PC-9 (cell line): Measurements from ENCODE around the gene NSL1. TPM values are rescaled to one million over a fixed set of nuclear protein-coding genes. Genes with fewer than 3 reads are reported as not detected.

ENCODE experiments used
- BruUV-seq: library from RNA; stranded (reverse); fragments of 400-500 nt; replicated peaks from 2 replicates; lab custom pipeline; 2021; lab: Mats Ljungman, UMichigan
- CTCF ChIA-PET: fragments of 300-600 bp; sonication (Branson Sonifier 250); formaldehyde crosslinking; loops from one replicate; lab custom pipeline; 2022; ENCODE audit warnings: antibody characterized with exemption; lab: Charles Lee
- POLR2A ChIA-PET: fragments of 300-600 bp; sonication (Branson Sonifier 250); formaldehyde crosslinking; loops from one replicate; lab custom pipeline; 2022; ENCODE audit warnings: antibody characterized with exemption; ENCODE audit not compliant: unreplicated experiment; lab: Charles Lee
- DNase-seq, 2 experiments: peaks; one replicate each; pipeline versions ENCODE4 v3.0.0 to v3.0.0-alpha.2; 2015 to 2022; ENCODE audit warnings: mixed read lengths in 1 of 2
- H2AFZ ChIP-seq: fragments of 200-600 bp; sonication (generic); 2 replicates; pipeline ENCODE4 v1.8.1; 2017; ENCODE audit warnings: antibody characterized with exemption
- H3F3A ChIP-seq: fragments of 200-600 bp; sonication (generic); 2 replicates; pipeline ENCODE4 v1.8.1; 2017; ENCODE audit warnings: antibody characterized with exemption, mild to moderate bottlenecking, low read depth; ENCODE audit not compliant: insufficient read depth
- H3K27ac ChIP-seq: fragments of 200-600 bp; sonication (generic); 2 replicates; pipeline ENCODE4 v1.6.1; 2016; ENCODE audit warnings: mixed run types
- H3K27me3 ChIP-seq: fragments of 200-600 bp; sonication (generic); 2 replicates; pipeline ENCODE4 v1.6.1; 2016; ENCODE audit warnings: low read depth, mixed run types; ENCODE audit not compliant: insufficient read depth
- H3K36me3 ChIP-seq: fragments of 200-600 bp; sonication (generic); 2 replicates; pipeline ENCODE4 v1.6.1; 2016; ENCODE audit warnings: low read depth, mixed run types
- H3K4me1 ChIP-seq: fragments of 200-600 bp; sonication (generic); replicated peaks from 2 replicates; pipeline ENCODE4 v1.6.1; 2016; ENCODE audit warnings: mixed run types; ENCODE audit not compliant: insufficient read depth
- H3K4me2 ChIP-seq: fragments of 200-600 bp; sonication (generic); 2 replicates; pipeline ENCODE4 v1.6.1; 2017; ENCODE audit warnings: mixed run types
- H3K4me3 ChIP-seq: fragments of 200-600 bp; sonication (generic); 2 replicates; pipeline ENCODE4 v1.6.1; 2016; ENCODE audit warnings: mixed run types
- H3K79me2 ChIP-seq: fragments of 200-600 bp; sonication (generic); 2 replicates; pipeline ENCODE4 v1.6.1; 2017; ENCODE audit warnings: low read depth, mixed run types
- H3K9me2 ChIP-seq: fragments of 200-600 bp; sonication (generic); 2 replicates; pipeline ENCODE4 v1.8.1; 2017; ENCODE audit warnings: mild to moderate bottlenecking; ENCODE audit not compliant: insufficient read depth
- H3K9me3 ChIP-seq: fragments of 200-600 bp; sonication (generic); 2 replicates; pipeline ENCODE4 v1.8.1; 2016; ENCODE audit warnings: low read depth; ENCODE audit not compliant: insufficient read depth
- H4K20me1 ChIP-seq: fragments of 200-600 bp; sonication (generic); 2 replicates; pipeline ENCODE4 v1.8.1; 2017; ENCODE audit not compliant: insufficient read depth
- EZH2 ChIP-seq: fragments of 200-600 bp; sonication (generic); IDR thresholded peaks from 2 replicates; pipeline ENCODE4 v1.8.0; 2017; ENCODE audit warnings: antibody characterized with exemption, low read depth
- intact Hi-C: fragments of 100-400 bp; cut with micrococcal nuclease; formaldehyde crosslinking; loops from one replicate; pipeline ENCODE4 v1.10.0; 2022; ENCODE audit not compliant: unreplicated experiment
- total RNA-seq: library from RNA; stranded (reverse); gene quantifications from 2 replicates; pipeline ENCODE4 v1.2.3, GENCODE V29; 2021
- TF ChIP-seq, protein P1 (sequence below): fragments of 200-600 bp; sonication (generic); conservative IDR thresholded peaks from 2 replicates; pipeline ENCODE4 v1.6.1; 2017; ENCODE audit warnings: mixed run types, antibody characterized with exemption, mild to moderate bottlenecking, moderate library complexity

The NSL1 gene
- total RNA-seq, 1 experiment from 2014 or later = 32.4 TPM

DNA sequence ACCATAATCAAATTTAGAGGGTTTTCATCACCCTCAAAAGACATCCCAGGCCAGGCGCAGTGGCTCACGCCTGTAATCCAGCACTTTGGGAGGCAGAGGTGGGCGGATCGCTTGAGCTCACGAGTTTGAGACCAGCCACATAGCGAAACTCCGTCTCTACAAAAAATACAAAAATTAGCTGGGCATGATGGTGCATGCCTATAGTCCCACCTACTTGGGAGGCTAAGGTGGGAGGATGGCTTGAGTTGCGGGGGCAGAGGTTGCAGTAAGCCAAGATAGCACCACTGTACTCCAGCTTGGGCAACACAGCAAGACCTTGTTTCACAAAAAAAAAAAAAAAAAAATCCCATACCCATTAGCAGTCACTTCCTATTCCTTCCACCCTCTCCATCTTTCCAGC lies 58.5 kb downstream of the NSL1 start:
- Histone ChIP-seq H3K36me3 (no peaks in the 10 kb centered on the region), H3K9me3 (no peaks in the 10 kb centered on the region), H3K4me2 (no peak overlapping the region), H3K79me2 (no peaks in the 10 kb centered on the region), H3K4me3 (no peak overlapping the region), H3K27ac (no peak overlapping the region), H2AFZ (no peak overlapping the region), H3K9me2 (no peaks in the 10 kb centered on the region), H3K27me3 (no peaks in the 10 kb centered on the region), H4K20me1 (no peaks in the 10 kb centered on the region; the same call in 1 of the 2 replicates), H3F3A (no peaks in the 10 kb centered on the region), H3K4me1 (no peaks in the 10 kb centered on the region)
- DNase-seq = no peak
- ChIA-PET POLR2A (no interaction called here), CTCF (no interaction called here)
- no TSS peak for BruUV-seq
- intact Hi-C loops = no loop called here
- TF ChIP-seq EZH2 = no peak
- TF ChIP-seq, protein P1, sequence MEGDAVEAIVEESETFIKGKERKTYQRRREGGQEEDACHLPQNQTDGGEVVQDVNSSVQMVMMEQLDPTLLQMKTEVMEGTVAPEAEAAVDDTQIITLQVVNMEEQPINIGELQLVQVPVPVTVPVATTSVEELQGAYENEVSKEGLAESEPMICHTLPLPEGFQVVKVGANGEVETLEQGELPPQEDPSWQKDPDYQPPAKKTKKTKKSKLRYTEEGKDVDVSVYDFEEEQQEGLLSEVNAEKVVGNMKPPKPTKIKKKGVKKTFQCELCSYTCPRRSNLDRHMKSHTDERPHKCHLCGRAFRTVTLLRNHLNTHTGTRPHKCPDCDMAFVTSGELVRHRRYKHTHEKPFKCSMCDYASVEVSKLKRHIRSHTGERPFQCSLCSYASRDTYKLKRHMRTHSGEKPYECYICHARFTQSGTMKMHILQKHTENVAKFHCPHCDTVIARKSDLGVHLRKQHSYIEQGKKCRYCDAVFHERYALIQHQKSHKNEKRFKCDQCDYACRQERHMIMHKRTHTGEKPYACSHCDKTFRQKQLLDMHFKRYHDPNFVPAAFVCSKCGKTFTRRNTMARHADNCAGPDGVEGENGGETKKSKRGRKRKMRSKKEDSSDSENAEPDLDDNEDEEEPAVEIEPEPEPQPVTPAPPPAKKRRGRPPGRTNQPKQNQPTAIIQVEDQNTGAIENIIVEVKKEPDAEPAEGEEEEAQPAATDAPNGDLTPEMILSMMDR = no peak

DNA sequence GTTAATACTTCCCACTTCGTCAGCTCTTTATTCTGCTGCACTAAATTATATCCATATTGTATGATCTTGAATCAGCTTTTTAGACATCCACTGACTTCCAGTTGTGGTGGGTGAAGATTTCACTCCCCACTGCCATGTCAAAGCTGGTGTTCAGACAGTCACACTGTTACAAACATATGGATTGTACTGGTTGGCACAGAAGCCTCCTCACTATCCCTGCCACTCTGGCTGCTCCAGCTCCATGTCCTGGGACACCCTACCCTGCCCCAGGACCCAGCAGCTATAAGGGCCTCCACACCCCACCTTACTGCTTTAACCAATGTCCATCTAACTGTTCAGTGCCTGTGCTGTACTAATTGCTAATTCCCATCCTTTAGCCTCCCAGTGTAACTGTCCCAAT lies 59.9 kb downstream of the NSL1 start:
- no peaks in the 10 kb centered on the region for H3F3A ChIP-seq
- POLR2A ChIA-PET = no interaction called here
- TF ChIP-seq, protein P1 = no peak
- TF ChIP-seq EZH2 = no peak
- H3K4me1 ChIP-seq = no peaks in the 10 kb centered on the region
- no peaks in the 10 kb centered on the region for H3K9me2 ChIP-seq
- no peaks in the 10 kb centered on the region for H3K36me3 ChIP-seq
- no peak for DNase-seq
- no TSS peak for BruUV-seq
- H3K4me2 ChIP-seq = no peak overlapping the region
- intact Hi-C loops = no loop called here
- H2AFZ ChIP-seq = no peak overlapping the region
- H3K79me2 ChIP-seq = no peaks in the 10 kb centered on the region
- no peaks in the 10 kb centered on the region; the same call in 1 of the 2 replicates for H4K20me1 ChIP-seq
- H3K27ac ChIP-seq = no peak overlapping the region
- no peak overlapping the region for H3K4me3 ChIP-seq
- CTCF ChIA-PET = no interaction called here
- no peaks in the 10 kb centered on the region for H3K27me3 ChIP-seq
- no peaks in the 10 kb centered on the region for H3K9me3 ChIP-seq

DNA sequence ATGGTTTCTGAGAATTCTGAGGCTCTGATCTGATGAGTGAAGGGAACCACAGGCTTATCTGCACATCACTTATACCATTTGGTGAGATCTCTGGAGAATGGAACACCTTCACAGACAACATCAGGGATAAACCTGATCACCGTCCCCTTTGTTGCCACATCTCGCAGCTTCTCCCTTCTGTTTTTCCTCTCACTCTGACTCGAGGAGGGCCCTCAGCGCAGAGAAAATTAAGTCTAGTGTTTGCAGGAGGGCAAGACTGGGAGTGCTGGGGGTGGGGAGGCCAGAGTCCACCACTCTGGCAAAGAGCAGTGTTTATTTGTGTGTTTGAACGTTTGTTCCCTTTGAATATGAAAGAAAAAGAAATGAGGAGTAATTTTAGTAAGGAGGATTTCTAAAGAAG lies 63.0 kb downstream of the NSL1 start:
- ChIA-PET POLR2A (no interaction called here), CTCF (interaction anchor here (0.7 kb wide), 1 partner anchor 133 kb away, joined by 3 read pairs; no protein-coding TSS in a partner anchor)
- no peaks in the 10 kb centered on the region for H3F3A ChIP-seq
- intact Hi-C loops = no loop called here
- no peaks in the 10 kb centered on the region; the same call in 1 of the 2 replicates for H4K20me1 ChIP-seq
- no peak for DNase-seq
- no peak overlapping the region for H3K27ac ChIP-seq
- BruUV-seq = no TSS peak
- no peaks in the 10 kb centered on the region for H3K9me2 ChIP-seq
- H3K4me1 ChIP-seq = no peaks in the 10 kb centered on the region
- H3K4me2 ChIP-seq = no peak overlapping the region
- H2AFZ ChIP-seq = no peak overlapping the region
- H3K79me2 ChIP-seq = no peaks in the 10 kb centered on the region
- H3K36me3 ChIP-seq = no peaks in the 10 kb centered on the region
- H3K27me3 ChIP-seq = no peaks in the 10 kb centered on the region
- H3K9me3 ChIP-seq = no peaks in the 10 kb centered on the region
- TF ChIP-seq, protein P1 = no peak
- no peak for TF ChIP-seq EZH2
- H3K4me3 ChIP-seq = no peak overlapping the region
